Activated naive CD8-positive, alpha-beta T cell treated with anti-CD3 and anti-CD28 coated beads, Interleukin-2, amount 10 ng/mL, durations not matched to agents 7 days and 5 days (primary cell): ENCODE measurements around the gene POLR3E. TPM values are rescaled to one million over a fixed set of nuclear protein-coding genes. Genes with fewer than 3 reads are reported as not detected.
A peak's percentile ranks its signal among the peaks of the same experiment; 100 is the strongest.
"Not testable (repeated sequence)": the region's sequence is repeated elsewhere in the genome, so short reads cannot be mapped to it uniquely, and the experiment has no call there.

Source experiments
- ATAC-seq: fragments of 150-1000 bp; cut with Tn5 transposase; one replicate; pipeline ENCODE4 v1.10.0; 2021; ENCODE audit warnings: low read depth, moderate library complexity
- POLR2A ChIA-PET: fragments of 350-600 bp; sonication (Branson Sonifier 250); formaldehyde crosslinking; loops from one replicate; lab custom pipeline; 2021; ENCODE audit warnings: antibody characterized with exemption; lab: Charles Lee
- DNase-seq: peaks from one replicate; pipeline ENCODE4 v3.0.0; 2021
- H3K27ac Mint-ChIP-seq: one replicate; pipeline ENCODE4 v1.8.0; 2022; ENCODE audit warnings: mild to moderate bottlenecking, mixed read lengths
- H3K27me3 Mint-ChIP-seq: one replicate; pipeline ENCODE4 v1.8.0; 2022; ENCODE audit warnings: mild to moderate bottlenecking, moderate library complexity, mixed read lengths
- H3K36me3 Mint-ChIP-seq: one replicate; pipeline ENCODE4 v1.8.0; 2021; ENCODE audit warnings: mild to moderate bottlenecking, mixed read lengths
- H3K4me1 Mint-ChIP-seq: one replicate; pipeline ENCODE4 v1.8.0; 2021; ENCODE audit warnings: mixed read lengths
- H3K4me3 Mint-ChIP-seq: one replicate; pipeline ENCODE4 v1.8.0; 2022; ENCODE audit warnings: mild to moderate bottlenecking, moderate library complexity, mixed read lengths
- H3K9me3 Mint-ChIP-seq: one replicate; pipeline ENCODE4 v1.8.0; 2021; ENCODE audit warnings: mixed read lengths
- total RNA-seq, 2 experiments: library from RNA; stranded (reverse); gene quantifications; one replicate each; pipeline ENCODE4 v1.2.3, GENCODE V29; 2021

POLR3E gene
- total RNA-seq, 2 experiments from 2014 or later: 53.2 to 56.9 TPM

- Mint-ChIP-seq H3K36me3 (peaks cover 79% of the 10 kb centered on the region), H3K9me3 (peaks cover 30% of the 10 kb centered on the region), H3K27ac (no peak overlapping the region), H3K4me1 (peaks cover 5% of the 10 kb centered on the region), H3K4me3 (no peak overlapping the region), H3K27me3 (no peaks in the 10 kb centered on the region)
- POLR2A ChIA-PET: no interaction called here
- DNase-seq (no peak), ATAC-seq (no peak)
Observed at GRCh38 chr16:22337045-22337444, 39.8 kb downstream of the POLR3E start.

GRCh38 chr16:22337849-22338635, 40.8 kb downstream of the POLR3E start:
- H3K27ac Mint-ChIP-seq: no peak overlapping the region
- POLR2A ChIA-PET: no interaction called here
- peaks cover 5% of the 10 kb centered on the region for H3K4me1 Mint-ChIP-seq
- ATAC-seq (no peak), DNase-seq (no peak)
- peaks cover 30% of the 10 kb centered on the region for H3K9me3 Mint-ChIP-seq
- H3K4me3 Mint-ChIP-seq: no peak overlapping the region
- peaks cover 83% of the 10 kb centered on the region for H3K36me3 Mint-ChIP-seq
- no peaks in the 10 kb centered on the region for H3K27me3 Mint-ChIP-seq

DNA sequence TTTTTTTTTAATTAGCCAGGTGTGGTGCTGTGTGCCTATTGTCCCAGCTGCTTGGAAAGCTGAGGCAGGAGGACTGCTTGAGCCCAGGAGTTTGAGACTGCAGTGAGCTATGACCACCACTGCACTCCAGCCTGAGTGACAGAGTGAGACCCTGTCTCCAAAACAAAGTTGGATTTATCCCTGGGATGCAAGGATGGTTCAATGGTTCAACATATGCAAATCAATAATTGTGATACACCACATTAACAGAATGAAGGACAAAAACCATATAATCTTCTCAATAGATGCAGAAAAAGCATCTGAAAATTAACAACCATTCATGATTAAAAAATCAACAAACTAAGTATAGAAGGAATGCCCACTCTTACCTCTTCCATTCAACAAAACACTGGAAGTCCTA, 43.7 kb downstream of the POLR3E start:
- peaks cover 25% of the 10 kb centered on the region for H3K9me3 Mint-ChIP-seq
- peaks cover 5% of the 10 kb centered on the region for H3K4me1 Mint-ChIP-seq
- H3K4me3 Mint-ChIP-seq: no peak overlapping the region
- ATAC-seq: no peak
- H3K36me3 Mint-ChIP-seq: peaks cover 61% of the 10 kb centered on the region
- POLR2A ChIA-PET: no interaction called here
- H3K27me3 Mint-ChIP-seq: no peaks in the 10 kb centered on the region
- no peak for DNase-seq
- H3K27ac Mint-ChIP-seq: no peak overlapping the region

GRCh38 chr16:22342082-22342481, 44.9 kb downstream of the POLR3E start:
- Mint-ChIP-seq H3K36me3 (peaks cover 54% of the 10 kb centered on the region), H3K4me3 (no peak overlapping the region), H3K4me1 (peaks cover 5% of the 10 kb centered on the region), H3K9me3 (peaks cover 17% of the 10 kb centered on the region), H3K27me3 (no peaks in the 10 kb centered on the region), H3K27ac (no peak overlapping the region)
- POLR2A ChIA-PET: interaction anchor here (0.6 kb wide), 1 partner anchor 14 kb away, joined by 7 read pairs; no protein-coding TSS in a partner anchor
- ATAC-seq (no peak), DNase-seq (no peak)

DNA sequence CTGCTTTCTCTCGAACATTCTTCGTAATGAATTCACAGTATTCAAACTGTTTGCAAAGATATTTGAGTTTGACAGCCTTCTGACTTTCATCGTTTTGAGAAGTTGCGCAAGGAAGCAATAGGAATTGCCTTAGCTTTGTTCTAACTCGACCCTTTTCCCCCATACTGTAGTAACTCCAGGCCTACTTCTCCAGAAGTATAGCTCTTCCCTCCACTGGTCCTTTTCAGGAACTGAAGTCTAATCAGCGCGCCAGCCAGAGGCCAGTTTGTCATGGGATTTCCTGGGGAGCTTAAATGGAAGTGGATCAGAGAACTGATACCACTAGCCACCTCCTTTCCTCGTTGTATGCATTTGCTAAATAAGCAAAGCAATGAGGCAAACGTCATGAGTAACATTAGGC, 49.3 kb downstream of the POLR3E start:
- DNase-seq (no peak), ATAC-seq (no peak)
- no peaks in the 10 kb centered on the region for H3K4me1 Mint-ChIP-seq
- H3K27me3 Mint-ChIP-seq: no peaks in the 10 kb centered on the region
- H3K27ac Mint-ChIP-seq: no peak overlapping the region
- H3K4me3 Mint-ChIP-seq: no peak overlapping the region
- no peaks in the 10 kb centered on the region for H3K9me3 Mint-ChIP-seq
- H3K36me3 Mint-ChIP-seq: peaks cover 39% of the 10 kb centered on the region
- POLR2A ChIA-PET: no interaction called here

GRCh38 chr16:22347100-22347820, 50.1 kb downstream of the POLR3E start:
- H3K27ac Mint-ChIP-seq: peak overlapping the region; percentile 3
- no peak overlapping the region for H3K4me3 Mint-ChIP-seq
- peaks cover 3% of the 10 kb centered on the region for H3K9me3 Mint-ChIP-seq
- ATAC-seq (no peak), DNase-seq (no peak)
- H3K4me1 Mint-ChIP-seq: no peaks in the 10 kb centered on the region
- POLR2A ChIA-PET: no interaction called here
- peaks cover 40% of the 10 kb centered on the region for H3K36me3 Mint-ChIP-seq
- no peaks in the 10 kb centered on the region for H3K27me3 Mint-ChIP-seq

- H3K4me1 Mint-ChIP-seq: peaks cover 5% of the 10 kb centered on the region
- peaks cover 39% of the 10 kb centered on the region for H3K36me3 Mint-ChIP-seq
- peaks cover 3% of the 10 kb centered on the region for H3K9me3 Mint-ChIP-seq
- POLR2A ChIA-PET: no interaction called here
- no peak overlapping the region for H3K27ac Mint-ChIP-seq
- DNase-seq: no peak
- no peak overlapping the region for H3K4me3 Mint-ChIP-seq
- ATAC-seq: no peak
- H3K27me3 Mint-ChIP-seq: no peaks in the 10 kb centered on the region
Observed at GRCh38 chr16:22348291-22348690, 51.1 kb downstream of the POLR3E start.

DNA sequence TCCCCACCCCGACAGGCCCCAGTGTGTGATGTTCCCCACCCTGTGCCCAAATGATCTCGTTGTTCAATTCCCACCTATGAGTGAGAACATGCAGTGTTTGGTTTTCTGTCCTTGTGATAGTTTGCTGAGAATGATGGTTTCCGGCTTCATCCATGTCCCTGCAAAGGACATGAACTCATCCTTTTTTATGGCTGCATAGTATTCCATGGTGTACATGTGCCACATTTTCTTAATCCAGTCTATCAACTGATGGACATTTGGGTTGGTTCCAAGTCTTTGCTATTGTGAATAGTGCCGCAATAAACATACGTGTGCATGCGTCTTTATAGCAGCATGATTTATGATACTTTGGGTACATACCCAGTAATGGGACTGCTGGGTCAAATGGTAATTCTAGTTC, 53.8 kb downstream of the POLR3E start:
- H3K27me3 Mint-ChIP-seq, H3K27ac Mint-ChIP-seq, H3K9me3 Mint-ChIP-seq, H3K4me3 Mint-ChIP-seq, POLR2A ChIA-PET, DNase-seq, ATAC-seq: not testable (repeated sequence)
- Mint-ChIP-seq H3K36me3 (peaks cover 41% of the 10 kb centered on the region), H3K4me1 (peaks cover 27% of the 10 kb centered on the region)

DNA sequence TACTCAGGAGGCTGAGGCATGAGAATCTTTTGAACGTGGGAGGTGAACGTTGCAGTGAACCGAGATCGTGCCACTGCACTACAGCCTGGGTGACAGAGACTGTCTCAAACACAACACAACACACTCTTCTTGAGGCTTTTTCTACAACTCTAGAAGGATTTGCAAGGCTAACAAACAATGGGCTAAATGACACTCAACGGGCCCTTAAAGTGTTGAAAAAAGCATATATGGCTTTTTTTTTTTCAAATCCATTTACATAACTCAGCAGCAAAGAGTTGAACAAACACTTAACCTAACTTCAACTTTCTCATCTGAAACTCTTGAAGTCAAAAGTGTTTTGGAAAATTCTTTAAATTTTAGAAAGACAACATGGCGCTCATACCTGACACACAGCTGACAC, 54.9 kb downstream of the POLR3E start:
- ATAC-seq (no peak), DNase-seq (no peak)
- Mint-ChIP-seq H3K4me3 (no peak overlapping the region), H3K36me3 (peaks cover 37% of the 10 kb centered on the region), H3K9me3 (peaks cover 3% of the 10 kb centered on the region), H3K4me1 (peaks cover 30% of the 10 kb centered on the region), H3K27me3 (no peaks in the 10 kb centered on the region), H3K27ac (no peak overlapping the region)
- POLR2A ChIA-PET: interaction anchor here (8.4 kb wide), 1 partner anchor 19 kb away, joined by 108 read pairs; the partner anchor contains the start of gene CDR2

DNA sequence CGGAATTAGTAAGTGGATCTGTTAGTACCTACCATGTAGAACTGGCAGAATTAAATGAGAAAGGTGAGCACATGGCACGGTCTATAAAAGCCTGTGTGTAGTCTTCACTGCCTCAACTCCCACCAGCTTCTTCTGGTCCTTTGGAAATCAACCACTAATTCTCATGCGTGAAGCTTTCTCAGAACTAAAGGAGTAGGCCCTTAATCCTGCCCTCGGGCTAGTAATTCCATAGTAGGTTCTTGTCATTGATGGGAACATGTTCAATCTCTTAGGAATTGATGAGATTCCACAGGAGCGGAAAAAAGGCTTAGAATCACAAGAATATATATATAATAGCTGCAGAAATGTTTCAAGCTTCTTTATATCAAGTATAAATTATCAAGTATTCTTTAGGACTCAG, 55.5 kb downstream of the POLR3E start:
- DNase-seq: no peak
- Mint-ChIP-seq H3K27ac (no peak overlapping the region), H3K36me3 (peaks cover 36% of the 10 kb centered on the region), H3K9me3 (peaks cover 3% of the 10 kb centered on the region), H3K4me3 (no peak overlapping the region), H3K27me3 (no peaks in the 10 kb centered on the region), H3K4me1 (peaks cover 34% of the 10 kb centered on the region)
- no peak for ATAC-seq
- POLR2A ChIA-PET: interaction anchor here (8.4 kb wide), 1 partner anchor 19 kb away, joined by 108 read pairs; the partner anchor contains the start of gene CDR2

GRCh38 chr16:22353191-22353919, 56.1 kb downstream of the POLR3E start:
- POLR2A ChIA-PET: interaction anchor here (8.4 kb wide), 1 partner anchor 18 kb away, joined by 108 read pairs; the partner anchor contains the start of gene CDR2
- H3K36me3 Mint-ChIP-seq: peaks cover 36% of the 10 kb centered on the region
- H3K27ac Mint-ChIP-seq: peak overlapping the region; percentile 70
- DNase-seq: no peak
- peak; percentile 20 for ATAC-seq
- no peak overlapping the region for H3K4me3 Mint-ChIP-seq
- no peaks in the 10 kb centered on the region for H3K27me3 Mint-ChIP-seq
- peaks cover 39% of the 10 kb centered on the region for H3K4me1 Mint-ChIP-seq
- peaks cover 3% of the 10 kb centered on the region for H3K9me3 Mint-ChIP-seq

- no peaks in the 10 kb centered on the region for H3K27me3 Mint-ChIP-seq
- no peak for DNase-seq
- POLR2A ChIA-PET: interaction anchor here (8.4 kb wide), 1 partner anchor 17 kb away, joined by 108 read pairs; the partner anchor contains the start of gene CDR2
- ATAC-seq: no peak
- peaks cover 43% of the 10 kb centered on the region for H3K4me1 Mint-ChIP-seq
- peak overlapping the region; percentile 26 for H3K27ac Mint-ChIP-seq
- H3K9me3 Mint-ChIP-seq: peaks cover 3% of the 10 kb centered on the region
- peaks cover 32% of the 10 kb centered on the region for H3K36me3 Mint-ChIP-seq
- H3K4me3 Mint-ChIP-seq: no peak overlapping the region
Observed at GRCh38 chr16:22353933-22354541, 56.8 kb downstream of the POLR3E start.
